Pancreas (tissue), 10 donors: ENCODE results near the gene NDRG4. TPM values are rescaled to one million over a fixed set of nuclear protein-coding genes. Genes with fewer than 3 reads are reported as not detected.
"Not testable (repeated sequence)": the region's sequence is repeated elsewhere in the genome, so short reads cannot be mapped to it uniquely, and the experiment has no call there.

Experiments
- ATAC-seq, 4 donors: fragments of 200-7000 bp; cut with Tn5 transposase; one replicate each; pipeline versions ENCODE4 v1.8.0 to v1.9.1; 2020; ENCODE audit warnings: mild to moderate bottlenecking in 4 of 4, moderate library complexity in 4 of 4
- DNase-seq, 6 donors: peaks; one replicate each; pipeline ENCODE4 v3.0.0-alpha.2; 2020
- FAIRE-seq: peaks from 2 replicates; lab custom pipeline; 2012; peaks lifted over from hg19 to GRCh38; lab: Jason Lieb, UNC
- H3K27ac ChIP-seq, 4 donors: fragments of 200-600 bp; sonication (generic); 1 replicate in 3 of 4; 2 replicates in 1 of 4; pipeline versions ENCODE4 v1.5.0 to v1.8.0; 2020
- H3K27me3 ChIP-seq, 4 donors: fragments of 200-600 bp; one replicate each; pipeline ENCODE4 v1.8.0; 2021
- H3K36me3 ChIP-seq, 3 donors: fragments of 200-600 bp; sonication (generic) in 1 of 3; one replicate each; pipeline versions ENCODE4 v1.5.0 to v1.8.0; 2020 to 2021
- H3K4me1 ChIP-seq, 3 donors: fragments of 200-600 bp; one replicate each; pipeline ENCODE4 v1.8.0; 2021
- H3K4me3 ChIP-seq, 4 donors: fragments of 200-600 bp; sonication (generic) in 2 of 4; one replicate each; pipeline versions ENCODE4 v1.5.0 to v1.8.0; 2020 to 2021
- H3K9me3 ChIP-seq, 4 donors: fragments of 200-600 bp; one replicate each; pipeline ENCODE4 v1.8.0; 2021
- WGBS, 2 donors: extraction: QIAGEN DNeasy Blood & Tissue Kit; methylation state at CpG; one replicate each; pipeline ENCODE4 v1.1.7; 2013; 5-methylcytosine and 5-hydroxymethylcytosine counted together
- intact Hi-C, 3 donors: fragments of 100-400 bp; cut with DNase I; formaldehyde crosslinking; loops; one replicate each; pipeline versions ENCODE4 v1.11.1 to v1.14.2; 2022
- polyA plus RNA-seq, 2 donors: library from polyadenylated mRNA; stranded (reverse); fragments of 200-250 nt; gene quantifications; one replicate each; pipeline ENCODE4 v1.2.3, GENCODE V29; 2013
- total RNA-seq, 6 donors: library from RNA; stranded (reverse); fragmentation: NEBNext Ultra II Directional in 4 of 6; extraction: Animal tissue kit (Norgen Biotek cat#: 25700) in 4 of 6; gene quantifications; one replicate each; pipeline versions ENCODE4 v1.2.1 to v1.2.4, GENCODE V29; 2021 to 2023
- TF ChIP-seq, protein P1 (sequence below), 4 donors: fragments of 200-600 bp; sonication (generic) in 3 of 4; IDR thresholded peaks; one replicate each; pipeline versions ENCODE4 v1.5.0 to v1.8.0; 2021; ENCODE audit warnings: antibody characterized with exemption in 4 of 4
- donor health status: healthy with polysubstance abuse.
- donor health status: DM: no; HTN: no; CAD: no; lungs with moderate emphysema.
- donor health status: DM: no; HTN: no; CAD: no.
- donor health status: control.
- donor health status: control.
- donor health status: Bipolar disorder and iron deficiency.
- donor health status: DM: yes; HTN: yes; CAD: no.
- donor health status: DM: no; HTN: no; CAD: no.
- donor health status: DM: no; HTN: no; CAD: no.
- donor health status: DM: yes; HTN: yes; CAD: no.

Gene NDRG4
- total and polyA plus RNA-seq, 8 donors = 2.0 to 25.8 (median 4.1) TPM

DNA sequence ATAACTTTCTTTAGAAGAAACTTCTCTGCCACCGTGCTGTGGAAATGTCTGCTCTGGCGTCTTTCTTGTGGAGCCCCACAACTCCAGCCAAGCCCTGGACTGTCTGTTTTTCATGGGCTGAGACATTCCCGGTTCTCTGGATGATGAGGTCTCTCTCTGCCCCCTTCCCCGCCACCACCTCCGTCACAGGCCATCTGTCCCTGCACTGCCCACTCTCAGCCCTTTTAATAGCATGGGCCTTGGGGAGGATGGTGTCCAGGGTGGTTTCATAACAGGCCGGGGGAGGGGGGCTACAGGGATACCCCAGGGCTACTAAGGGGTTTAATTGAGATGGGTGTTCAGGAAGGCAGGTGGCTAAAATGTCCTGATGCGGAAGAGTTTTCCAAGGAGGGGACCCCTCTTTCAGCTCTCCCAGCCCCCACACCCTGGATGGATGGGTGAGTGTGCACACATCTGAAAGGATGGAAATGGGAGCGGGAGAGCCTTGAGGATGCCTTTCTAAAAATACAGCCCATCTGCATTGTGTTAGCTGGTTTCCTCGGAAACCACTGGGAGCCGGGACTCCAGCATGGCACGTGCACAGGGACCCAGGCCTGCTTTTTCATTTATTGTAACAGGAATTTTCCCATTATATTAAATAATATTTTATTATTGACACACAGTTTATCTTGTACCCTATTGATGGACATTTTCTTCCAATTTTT is 14.6 kb upstream of the NDRG4 start:
- WGBS, 2 donors = 68 to 73% methylated on average over 11 of the region's 11 CpGs
- intact Hi-C loops = loop anchor here (5.0 to 10.0 kb wide), 2 partner anchors 148 to 151 kb away; no protein-coding TSS in a partner anchor
- H3K36me3 ChIP-seq = no peaks in the 10 kb centered on the region
- H3K4me3 ChIP-seq = no peak overlapping the region
- H3K27me3 ChIP-seq = no peaks in the 10 kb centered on the region
- DNase-seq (peak in 1 of 6 donors; percentile 24), FAIRE-seq (no peak), ATAC-seq (no peak)
- no peaks in the 10 kb centered on the region for H3K4me1 ChIP-seq
- no peak overlapping the region for H3K27ac ChIP-seq
- TF ChIP-seq, protein P1, sequence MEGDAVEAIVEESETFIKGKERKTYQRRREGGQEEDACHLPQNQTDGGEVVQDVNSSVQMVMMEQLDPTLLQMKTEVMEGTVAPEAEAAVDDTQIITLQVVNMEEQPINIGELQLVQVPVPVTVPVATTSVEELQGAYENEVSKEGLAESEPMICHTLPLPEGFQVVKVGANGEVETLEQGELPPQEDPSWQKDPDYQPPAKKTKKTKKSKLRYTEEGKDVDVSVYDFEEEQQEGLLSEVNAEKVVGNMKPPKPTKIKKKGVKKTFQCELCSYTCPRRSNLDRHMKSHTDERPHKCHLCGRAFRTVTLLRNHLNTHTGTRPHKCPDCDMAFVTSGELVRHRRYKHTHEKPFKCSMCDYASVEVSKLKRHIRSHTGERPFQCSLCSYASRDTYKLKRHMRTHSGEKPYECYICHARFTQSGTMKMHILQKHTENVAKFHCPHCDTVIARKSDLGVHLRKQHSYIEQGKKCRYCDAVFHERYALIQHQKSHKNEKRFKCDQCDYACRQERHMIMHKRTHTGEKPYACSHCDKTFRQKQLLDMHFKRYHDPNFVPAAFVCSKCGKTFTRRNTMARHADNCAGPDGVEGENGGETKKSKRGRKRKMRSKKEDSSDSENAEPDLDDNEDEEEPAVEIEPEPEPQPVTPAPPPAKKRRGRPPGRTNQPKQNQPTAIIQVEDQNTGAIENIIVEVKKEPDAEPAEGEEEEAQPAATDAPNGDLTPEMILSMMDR (IDR thresholded peaks at IDR 0.05) = no peak
- H3K9me3 ChIP-seq = no peaks in the 10 kb centered on the region

DNA sequence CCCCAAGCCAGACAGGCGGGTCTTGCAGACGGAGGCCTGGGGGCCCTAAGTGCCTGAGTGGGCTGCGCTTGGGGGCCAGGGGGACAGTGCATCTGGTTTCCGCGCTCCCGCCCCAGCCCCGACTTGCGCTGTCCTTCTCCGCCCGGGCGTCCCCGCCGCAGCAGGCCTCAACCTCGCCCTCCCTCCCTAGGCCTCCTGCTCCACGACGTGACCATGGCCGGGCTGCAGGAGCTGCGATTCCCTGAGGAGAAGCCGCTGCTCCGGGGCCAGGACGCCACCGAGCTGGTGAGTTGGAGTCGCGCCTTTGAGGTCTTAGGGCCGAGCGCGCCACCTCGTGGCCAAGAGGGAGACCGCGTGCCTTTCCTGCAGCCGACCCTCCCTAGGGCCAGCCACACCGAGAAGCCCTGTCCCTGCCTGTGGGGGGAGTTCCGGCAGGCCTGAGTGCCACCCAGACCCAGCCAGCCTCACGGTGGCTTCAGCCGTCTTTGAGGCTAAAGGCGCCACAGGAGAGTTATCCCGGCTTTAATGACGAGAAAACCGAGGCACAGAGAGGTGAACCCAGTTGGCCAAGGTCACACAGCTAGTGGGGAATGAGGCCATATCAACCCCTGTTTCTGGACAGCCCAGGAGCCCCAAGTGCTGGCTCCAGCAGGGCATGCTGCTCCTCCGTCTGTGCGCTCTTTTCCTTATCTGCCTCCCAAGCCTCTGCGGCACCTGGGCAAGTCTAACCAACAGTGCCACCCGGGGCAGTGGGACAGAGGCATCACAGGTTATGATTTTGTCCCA is 12.2 kb upstream of the NDRG4 start:
- DNase-seq = peak; percentile 65 to 93 (median 82)
- Histone ChIP-seq H3K4me3 (peak overlapping the region in 1 of 4 donors; percentile 24), H3K4me1 (no peaks in the 10 kb centered on the region), H3K27me3 (no peaks in the 10 kb centered on the region), H3K9me3 (no peaks in the 10 kb centered on the region), H3K36me3 (no peaks in the 10 kb centered on the region), H3K27ac (no peak overlapping the region)
- 15 to 16% methylated on average over 43 of the region's 43 CpGs for WGBS, 2 donors
- peak; percentile 94 to 99 (median 98) for ATAC-seq
- FAIRE-seq = no peak
- TF ChIP-seq, protein P1 (IDR thresholded peaks at IDR 0.05) = peak; percentile 84 to 96 (median 92)
- intact Hi-C loops = loop anchor here (5.0 to 10.0 kb wide), 2 partner anchors 150 to 153 kb away; no protein-coding TSS in a partner anchor

DNA sequence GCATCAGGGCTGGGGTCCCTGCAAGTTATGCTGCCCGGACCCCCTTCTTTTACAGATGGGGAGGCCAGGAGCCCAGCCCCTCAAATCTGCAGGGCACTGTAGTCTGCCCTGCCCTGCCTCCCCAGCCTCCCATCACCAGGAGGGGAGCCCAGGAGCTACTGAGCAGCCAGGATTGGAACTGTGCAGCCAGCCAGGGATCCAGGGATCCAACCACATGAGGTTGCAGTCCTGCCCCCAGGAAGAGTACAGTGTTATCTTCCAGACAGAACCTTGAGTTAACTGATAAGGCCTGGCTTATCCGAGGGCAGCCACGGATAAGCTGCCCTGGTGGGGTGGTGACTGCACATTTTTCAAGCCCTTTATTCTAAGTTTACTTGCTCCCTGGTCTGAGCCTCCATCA is 11.4 kb upstream of the NDRG4 start:
- H3K4me3 ChIP-seq = no peak overlapping the region
- no peak overlapping the region for H3K27ac ChIP-seq
- intact Hi-C loops = loop anchor here (5.0 to 10.0 kb wide), 2 partner anchors 151 to 154 kb away; no protein-coding TSS in a partner anchor
- no peaks in the 10 kb centered on the region for H3K4me1 ChIP-seq
- ATAC-seq (no peak), DNase-seq (peak in 1 of 6 donors; percentile 32), FAIRE-seq (no peak)
- H3K27me3 ChIP-seq = no peaks in the 10 kb centered on the region
- 20 to 30% methylated on average over 3 of the region's 3 CpGs for WGBS, 2 donors
- H3K36me3 ChIP-seq = no peaks in the 10 kb centered on the region
- H3K9me3 ChIP-seq = no peaks in the 10 kb centered on the region
- TF ChIP-seq, protein P1 (IDR thresholded peaks at IDR 0.05) = no peak

DNA sequence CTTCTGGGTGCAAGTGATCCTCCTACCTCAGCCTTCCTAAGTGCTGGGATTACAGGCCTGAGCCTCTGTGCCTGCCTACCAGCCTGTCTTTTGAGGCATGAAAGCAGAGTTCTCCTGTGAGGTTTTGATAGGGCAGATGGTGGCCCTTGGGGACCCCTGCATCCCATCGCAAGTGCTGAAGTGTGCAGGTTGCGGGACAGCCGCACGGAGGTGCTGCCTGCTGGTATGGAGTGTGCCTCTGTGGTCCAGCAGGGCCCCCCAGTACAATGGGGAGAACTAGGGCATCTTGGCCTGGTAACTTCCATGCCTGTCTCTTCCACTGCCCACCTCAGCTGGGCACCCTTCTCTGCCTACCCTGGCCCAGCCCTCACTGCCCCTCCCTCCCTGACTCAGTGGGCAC is 9.9 kb upstream of the NDRG4 start:
- Histone ChIP-seq H3K9me3 (no peaks in the 10 kb centered on the region), H3K4me1 (no peaks in the 10 kb centered on the region), H3K27me3 (no peaks in the 10 kb centered on the region), H3K4me3 (no peak overlapping the region), H3K36me3 (no peaks in the 10 kb centered on the region), H3K27ac (no peak overlapping the region)
- DNase-seq = peak in 1 of 6 donors; percentile 34
- TF ChIP-seq, protein P1 (IDR thresholded peaks at IDR 0.05) = no peak
- FAIRE-seq = no peak
- 92 to 100% methylated on average over 3 to 4 of the region's 4 CpGs for whole genome bisulfite sequencing, 2 donors
- intact Hi-C loops = no loop called here
- no peak for ATAC-seq

DNA sequence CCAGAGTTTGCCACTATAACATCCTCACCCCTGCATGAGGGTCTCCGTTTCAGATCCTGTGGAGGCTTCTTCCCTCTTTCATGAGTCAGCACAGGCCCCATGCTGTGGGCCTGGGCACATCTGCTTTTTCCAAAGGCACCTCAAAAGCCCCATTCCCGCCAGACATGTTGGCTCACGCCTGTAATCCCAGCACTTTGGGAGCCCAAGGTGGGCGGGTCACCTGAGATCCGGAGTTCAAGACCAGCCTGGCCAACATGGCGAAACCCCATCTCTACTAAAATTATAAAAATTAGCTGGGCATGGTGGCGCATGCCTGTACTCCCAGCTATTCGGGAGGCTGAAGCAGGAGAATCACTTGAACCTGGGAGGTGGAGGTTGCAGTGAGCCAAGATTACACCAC is 9.4 kb upstream of the NDRG4 start:
- DNase-seq = peak in 1 of 6 donors; percentile 19
- H3K27ac ChIP-seq, H3K9me3 ChIP-seq, H3K4me3 ChIP-seq, ATAC-seq, FAIRE-seq, H3K4me1 ChIP-seq, intact Hi-C loops, H3K36me3 ChIP-seq, H3K27me3 ChIP-seq: not testable (repeated sequence)
- WGBS, 2 donors = 77 to 79% methylated on average over 8 of the region's 8 CpGs
